ENCODE data around the gene FCRL5. TPM values are rescaled to one million over a fixed set of nuclear protein-coding genes. Genes with fewer than 3 reads are reported as not detected.

The FCRL5 gene
- total RNA-seq (not detected in 2 replicates), polyA plus RNA-seq (not detected in 2 replicates), polyA minus RNA-seq (not detected in 2 replicates), Bru-seq, nascent RNA (not detected), BruChase-seq, experiment 1, labeled RNA remaining after a 6-hour chase (not detected), BruChase-seq, experiment 2, labeled RNA remaining after a 2-hour chase (not detected)
- polyA plus RNA-seq (2011; cell fraction: cytosol; rRNA removed), result not detected in 2 replicates
- not detected in 2 replicates for polyA plus RNA-seq (2011; cell fraction: nucleus; rRNA removed)
- not detected in 2 replicates for polyA plus RNA-seq (2012)
- not detected for polyA minus RNA-seq (2011; cell fraction: cytosol; rRNA and poly(A)+ RNA removed)
- not detected in 2 replicates for polyA minus RNA-seq (2011; cell fraction: nucleus; rRNA and poly(A)+ RNA removed)
- long read RNA-seq, result 0 reads

GRCh38 chr1:157551694-157552693 is at the start of gene FCRL5:
Gene FCRL5, minus strand, starts transcription at chr1:157552515. Its CDS starts 153 bp downstream, at chr1:157552362.
- dilution Hi-C loops (cut with MboI; ENCODE audit: extremely low pct_ligation_motif_present, low sequenced_read_pairs) (no loop called here), intact Hi-C loops (cut with micrococcal nuclease) (no loop called here)
- POLR2A ChIA-PET, result no interaction called here

More at GRCh38 chr1:157551694-157552693, at the start of gene FCRL5:
- no peak for FAIRE-seq
- CTCF ChIA-PET, result no interaction called here
- no TSS peak for BruUV-seq (replicated peaks)
- Histone ChIP-seq H2AFZ (ENCODE audit: low read depth, low read length) (no peak within 1 kb of the TSS), H3K4me2 (ENCODE audit: insufficient read depth, low read length) (no peak within 1 kb of the TSS), H3K9me3 (replicated peaks; ENCODE audit: control insufficient read depth, insufficient read depth, low read length) (no peaks in the 10 kb centered on the region), H3K36me3 (ENCODE audit: control insufficient read depth in 2 of 2, extremely low read depth in 1 of 2, insufficient read depth in 2 of 2, low read length in 2 of 2) (no peaks in the 10 kb centered on the region), H4K20me1 (replicated peaks; ENCODE audit: control insufficient read depth, extremely low read depth, insufficient read depth, low read length) (no peaks in the 10 kb centered on the region), H3K4me3 (replicated peaks in 1 of 3; ENCODE audit: insufficient read depth in 1 of 3, low read depth in 1 of 3, low read length in 3 of 3) (no peak within 1 kb of the TSS), H3K9me1 (replicated peaks; ENCODE audit: control insufficient read depth, extremely low read depth, insufficient read depth, low read length) (no peaks in the 10 kb centered on the region), H3K27me3 (ENCODE audit: control insufficient read depth in 2 of 2, insufficient read depth in 2 of 2, low read length in 2 of 2) (no peaks in the 10 kb centered on the region), H3K9ac (replicated peaks; ENCODE audit: extremely low read depth, insufficient read depth, low read length) (no peak within 1 kb of the TSS), H3K27ac (ENCODE audit: insufficient read depth, low read depth, low read length) (no peak within 1 kb of the TSS), H3K4me1 (ENCODE audit: control insufficient read depth, extremely low read depth, insufficient read depth, low read length) (no peaks in the 10 kb centered on the region), H3K79me2 (ENCODE audit: control insufficient read depth, insufficient read depth, low read length) (no peaks in the 10 kb centered on the region)
- TF ChIP-seq EZH2 (IDR thresholded peaks at IDR 0.05; ENCODE audit: borderline replicate concordance, low read depth, low read length, severe bottlenecking) (no peak), POLR2AphosphoS5 (IDR thresholded peaks at IDR 0.05; ENCODE audit: insufficient read depth, low read depth, low read length) (no peak), JUN (IDR thresholded peaks at IDR 0.05; ENCODE audit: borderline replicate concordance, insufficient read depth, insufficient read length, low read depth) (no peak), MYC (IDR thresholded peaks at IDR 0.05; ENCODE audit: low read depth, low read length) (no peak), POLR2A (IDR thresholded peaks at IDR 0.05; ENCODE audit: low read depth, low read length) (no peak), GATA2 (IDR thresholded peaks at IDR 0.05; ENCODE audit: insufficient read depth, insufficient read length, low read depth, low read length) (no peak), FOS (IDR thresholded peaks at IDR 0.05; ENCODE audit: borderline replicate concordance, insufficient read depth, low read length) (no peak), CTCF (IDR thresholded peaks at IDR 0.05; ENCODE audit: extremely low read depth in 1 of 2, insufficient read depth in 1 of 2, low read depth in 1 of 2, low read length in 2 of 2) (no peak), MAX (IDR thresholded peaks at IDR 0.05; ENCODE audit: insufficient read depth, insufficient read length) (no peak)
- DNase-seq (ENCODE audit: low read depth, low spot score), result no peak
